Coronary artery (tissue), 2 donors: ENCODE measurements around the gene KDM5B.

Experiments used
- DNase-seq: peaks from one replicate; pipeline ENCODE4 v3.0.0-alpha.2; 2017; ENCODE audit warnings: low spot score
- H3K27ac ChIP-seq, 2 donors: fragments of 200-600 bp; sonication (generic); one replicate each; pipeline ENCODE4 v1.5.1; 2016 to 2019
- H3K4me3 ChIP-seq: fragments of 200-600 bp; sonication (generic); 2 replicates; pipeline ENCODE4 v1.5.1; 2016; ENCODE audit warnings: mild to moderate bottlenecking, moderate library complexity
- CTCF ChIP-seq: fragments of 200-600 bp; sonication (generic); IDR thresholded peaks from one replicate; pipeline ENCODE4 v1.5.1; 2019; ENCODE audit warnings: antibody characterized with exemption

KDM5B gene

GRCh38 chr1:202791077-202791747 is 17.0 kb downstream of the KDM5B start:
- no peak for TF ChIP-seq CTCF
- Histone ChIP-seq H3K4me3 (no peak overlapping the region), H3K27ac (no peak overlapping the region)
- DNase-seq, result no peak

GRCh38 chr1:202788800-202789199 is 19.4 kb downstream of the KDM5B start:
- no peak for TF ChIP-seq CTCF
- no peak overlapping the region for H3K4me3 ChIP-seq

GRCh38 chr1:202786804-202787203 is 21.4 kb downstream of the KDM5B start:
- no peak overlapping the region for H3K4me3 ChIP-seq

More at GRCh38 chr1:202788800-202789199, 19.4 kb downstream of the KDM5B start:
- no peak overlapping the region for H3K27ac ChIP-seq
- no peak for DNase-seq

DNA sequence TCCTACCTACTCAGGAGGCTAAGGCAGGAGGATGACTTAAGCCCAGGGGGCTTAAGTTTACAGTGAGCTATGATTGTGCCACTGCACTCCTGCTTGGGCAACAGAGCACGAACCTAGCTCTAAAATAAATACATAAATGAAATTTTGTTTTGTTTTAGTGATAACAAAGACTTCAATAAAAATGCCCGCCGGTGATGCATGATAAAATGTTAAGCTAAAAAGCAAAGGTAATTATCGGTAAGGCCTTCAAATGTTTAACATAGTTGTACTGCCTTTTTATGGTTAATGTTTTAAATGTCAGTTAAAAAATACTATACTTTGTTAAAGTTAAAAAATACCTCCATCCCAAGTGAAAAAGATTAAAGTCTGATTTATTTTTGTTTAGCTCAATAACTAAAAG is 27.0 kb downstream of the KDM5B start:
- Histone ChIP-seq H3K27ac (no peak overlapping the region), H3K4me3 (no peak overlapping the region)
- DNase-seq, result no peak
- no peak for TF ChIP-seq CTCF

More at GRCh38 chr1:202786804-202787203, 21.4 kb downstream of the KDM5B start:
- no peak for TF ChIP-seq CTCF
- no peak overlapping the region for H3K27ac ChIP-seq
- no peak for DNase-seq

DNA sequence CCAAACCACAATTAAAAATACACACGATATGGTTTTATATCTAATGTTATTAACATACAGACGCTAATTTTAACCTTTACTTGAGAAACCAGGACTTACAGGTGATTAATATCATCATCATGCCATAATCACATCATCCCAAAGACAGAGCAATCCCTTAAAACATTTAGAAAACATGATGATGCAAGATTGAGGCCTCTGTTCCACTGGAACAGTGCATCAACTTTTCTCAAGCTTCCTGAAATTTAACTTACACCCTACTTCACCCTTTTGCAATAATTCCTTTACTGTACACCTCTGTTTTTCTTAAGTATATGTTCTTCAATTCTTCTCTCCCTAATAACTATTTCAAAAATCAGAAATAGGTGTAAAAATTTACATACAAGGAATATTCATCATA is 38.1 kb downstream of the KDM5B start:
- H3K4me3 ChIP-seq, result no peak overlapping the region
- TF ChIP-seq CTCF, result no peak
- no peak overlapping the region for H3K27ac ChIP-seq
- DNase-seq, result no peak

GRCh38 chr1:202765721-202766120 is 42.5 kb downstream of the KDM5B start:
- DNase-seq, result no peak
- Histone ChIP-seq H3K27ac (no peak overlapping the region), H3K4me3 (no peak overlapping the region)
- TF ChIP-seq CTCF, result no peak

GRCh38 chr1:202762019-202762418 is 46.2 kb downstream of the KDM5B start:
- DNase-seq, result no peak
- no peak for TF ChIP-seq CTCF
- Histone ChIP-seq H3K4me3 (no peak overlapping the region), H3K27ac (no peak overlapping the region)
